ENCODE results near the gene ARHGEF17.

- TF ChIP-seq CTCF (IDR thresholded peaks at IDR 0.05) (no peak), EP300 (IDR thresholded peaks at IDR 0.05; ENCODE audit: low read depth) (no peak)
Measured at GRCh38 chr11:73275381-73275750, 32.7 kb upstream of the ARHGEF17 start.

Measured in transverse colon (tissue), 3 donors.